Endodermal cell (in vitro differentiated cells): ENCODE measurements around the gene PRKAA1. TPM values are rescaled to one million over a fixed set of nuclear protein-coding genes. Genes with fewer than 3 reads are reported as not detected.
"Not testable (repeated sequence)": the region's sequence is repeated elsewhere in the genome, so short reads cannot be mapped to it uniquely, and the experiment has no call there.

Experiments used
- DNase-seq: peaks from one replicate; pipeline ENCODE4 v3.0.0-alpha.2; 2017
- H3K27ac ChIP-seq: 2 replicates; pipeline ENCODE4 v1.5.1; 2013; ENCODE audit warnings: mild to moderate bottlenecking, low read depth, low read length, moderate library complexity
- H3K27me3 ChIP-seq: 2 replicates; pipeline ENCODE4 v1.6.1; 2013; ENCODE audit warnings: mild to moderate bottlenecking, low read length, moderate library complexity; ENCODE audit not compliant: insufficient read depth, control insufficient read depth, poor library complexity, severe bottlenecking
- H3K36me3 ChIP-seq: 2 replicates; pipeline ENCODE4 v1.7.0; 2013; ENCODE audit warnings: mild to moderate bottlenecking, low read length, moderate library complexity; ENCODE audit not compliant: control insufficient read depth, insufficient read depth
- H3K4me1 ChIP-seq: one replicate; pipeline ENCODE4 v1.7.0; 2013; ENCODE audit warnings: low read length; ENCODE audit not compliant: control insufficient read depth, insufficient read depth
- H3K4me3 ChIP-seq: 2 replicates; pipeline ENCODE4 v1.5.1; 2013; ENCODE audit warnings: mild to moderate bottlenecking, low read length, moderate library complexity
- H3K9ac ChIP-seq: 2 replicates; pipeline ENCODE4 v1.6.1; 2013; ENCODE audit warnings: mild to moderate bottlenecking, low read length, moderate library complexity; ENCODE audit not compliant: poor library complexity, severe bottlenecking; ENCODE audit errors: extremely low read depth
- H3K9me3 ChIP-seq: 2 replicates; pipeline ENCODE4 v1.6.1; 2013; ENCODE audit warnings: mild to moderate bottlenecking, low read length, moderate library complexity; ENCODE audit not compliant: control insufficient read depth
- H3K27ac Mint-ChIP-seq: 2 replicates; pipeline ENCODE4 v1.8.0; 2020; ENCODE audit warnings: mixed read lengths
- H3K27me3 Mint-ChIP-seq: 2 replicates; pipeline ENCODE4 v1.8.0; 2021; ENCODE audit warnings: mild to moderate bottlenecking, mixed read lengths; ENCODE audit not compliant: insufficient read depth
- H3K36me3 Mint-ChIP-seq: 2 replicates; pipeline ENCODE4 v1.8.0; 2020; ENCODE audit warnings: low read depth, mixed read lengths
- H3K4me1 Mint-ChIP-seq: 2 replicates; pipeline ENCODE4 v1.8.0; 2020; ENCODE audit warnings: mixed read lengths
- H3K4me3 Mint-ChIP-seq: 2 replicates; pipeline ENCODE4 v1.8.0; 2020; ENCODE audit warnings: mild to moderate bottlenecking, moderate library complexity, mixed read lengths
- H3K9me3 Mint-ChIP-seq: 2 replicates; pipeline ENCODE4 v1.8.0; 2020; ENCODE audit warnings: mild to moderate bottlenecking, mixed read lengths
- CTCF ChIP-seq: fragments of 200-600 bp; sonication (generic); conservative IDR thresholded peaks from 2 replicates; pipeline ENCODE4 v1.5.0; 2021; ENCODE audit warnings: antibody characterized with exemption, mild to moderate bottlenecking
- WGBS, 2 experiments: methylation state at CpG; one replicate each; pipeline versions ENCODE4 v1.1.5 to v1.1.7; 2013; ENCODE audit warnings: missing lambda C conversion rate in 2 of 2, mixed read lengths in 1 of 2; ENCODE audit not compliant: insufficient coverage in 1 of 2, insufficient read length in 1 of 2; 5-methylcytosine and 5-hydroxymethylcytosine counted together
- total RNA-seq, 2 donors: library from RNA; stranded (reverse); fragmentation: NEBNext Ultra II Directional in 1 of 2; extraction: Animal tissue kit (Norgen Biotek cat#: 25700) in 1 of 2; gene quantifications; 2 replicates in 1 of 2; 3 replicates in 1 of 2; pipeline ENCODE4 v1.2.1, GENCODE V29; 2021

PRKAA1 gene
- total RNA-seq, 2 donors from 2014 or later: 47.7 to 50.4 TPM

- peaks cover 41% of the 10 kb centered on the region for H3K4me1 Mint-ChIP-seq
- DNase-seq: no peak
- Histone ChIP-seq H3K27ac (no peak overlapping the region), H3K27me3 (no peaks in the 10 kb centered on the region), H3K4me1 (peaks cover 12% of the 10 kb centered on the region), H3K4me3 (peak overlapping the region; percentile 44), H3K9ac (no peak overlapping the region), H3K36me3 (peaks cover 68% of the 10 kb centered on the region), H3K9me3 (no peaks in the 10 kb centered on the region)
- H3K9me3 Mint-ChIP-seq: no peaks in the 10 kb centered on the region
- H3K4me3 Mint-ChIP-seq: peak overlapping the region; percentile 15
- no peaks in the 10 kb centered on the region for H3K27me3 Mint-ChIP-seq
- TF ChIP-seq CTCF: no peak
- WGBS, 2 experiments: 93 to 100% methylated on average over 9 to 14 of the region's 14 CpGs
- peak overlapping the region; percentile 79 for H3K27ac Mint-ChIP-seq
- H3K36me3 Mint-ChIP-seq: peaks cover 64% of the 10 kb centered on the region
Measured at GRCh38 chr5:40827188-40827977, 29.2 kb upstream of the PRKAA1 start.

GRCh38 chr5:40826489-40827187 is 28.5 kb upstream of the PRKAA1 start:
- Histone ChIP-seq H3K27me3 (no peaks in the 10 kb centered on the region), H3K27ac (no peak overlapping the region), H3K9ac (no peak overlapping the region), H3K4me3 (no peak overlapping the region), H3K9me3 (no peaks in the 10 kb centered on the region), H3K4me1 (peaks cover 10% of the 10 kb centered on the region), H3K36me3 (peaks cover 60% of the 10 kb centered on the region)
- Mint-ChIP-seq H3K4me1 (peaks cover 33% of the 10 kb centered on the region), H3K27ac (peak overlapping the region; percentile 79), H3K4me3 (no peak overlapping the region), H3K9me3 (no peaks in the 10 kb centered on the region), H3K36me3 (peaks cover 56% of the 10 kb centered on the region), H3K27me3 (no peaks in the 10 kb centered on the region)
- WGBS, 2 experiments: 92% methylated on average over 4 to 5 of the region's 5 CpGs
- TF ChIP-seq CTCF: no peak
- no peak for DNase-seq

DNA sequence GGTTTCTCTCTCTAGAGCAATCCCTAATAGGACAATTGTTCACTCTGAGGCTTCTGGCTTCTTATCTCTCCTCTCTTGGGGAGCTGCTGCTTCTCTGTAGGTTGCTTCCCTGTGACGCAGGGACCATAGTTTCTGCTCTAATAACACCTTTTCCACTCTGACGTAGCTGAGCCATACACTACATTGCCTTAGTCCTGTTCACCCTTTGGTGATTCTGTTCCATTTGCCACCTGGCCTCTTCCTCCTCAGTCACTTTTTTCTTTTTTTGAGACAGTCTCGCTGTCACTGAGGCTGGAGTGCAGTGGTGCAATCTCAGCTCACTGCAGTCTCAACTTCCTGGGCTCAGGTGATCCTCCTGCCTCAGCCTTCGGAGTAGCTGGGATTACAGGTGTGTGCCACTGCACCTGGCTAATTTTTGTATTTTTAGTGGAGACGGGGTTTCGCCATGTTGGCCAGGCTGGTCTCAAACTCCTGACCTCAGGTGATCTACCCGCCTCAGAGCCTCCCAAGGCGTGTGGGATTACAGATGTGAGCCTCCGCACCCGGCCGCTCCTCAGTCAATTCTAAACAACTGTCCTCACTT is 27.4 kb upstream of the PRKAA1 start:
- H3K9me3 Mint-ChIP-seq, H3K4me3 Mint-ChIP-seq, H3K9ac ChIP-seq, H3K27me3 ChIP-seq, H3K27ac ChIP-seq, H3K4me3 ChIP-seq, H3K9me3 ChIP-seq, H3K27me3 Mint-ChIP-seq, H3K4me1 ChIP-seq: not testable (repeated sequence)
- H3K36me3 Mint-ChIP-seq: peaks cover 46% of the 10 kb centered on the region
- DNase-seq: peak; percentile 66
- 77 to 95% methylated on average over 4 to 11 of the region's 11 CpGs for WGBS, 2 experiments
- peaks cover 33% of the 10 kb centered on the region for H3K4me1 Mint-ChIP-seq
- peaks cover 50% of the 10 kb centered on the region for H3K36me3 ChIP-seq
- peak overlapping the region; percentile 59 for H3K27ac Mint-ChIP-seq
